Measurements from ENCODE around the gene USP5.
"Not testable (repeated sequence)": the region's sequence is repeated elsewhere in the genome, so short reads cannot be mapped to it uniquely, and the experiment has no call there.

Gene USP5

GRCh38 chr12:6866920-6867412, 15.0 kb downstream of the USP5 start:
- no peak for DNase-seq

DNA sequence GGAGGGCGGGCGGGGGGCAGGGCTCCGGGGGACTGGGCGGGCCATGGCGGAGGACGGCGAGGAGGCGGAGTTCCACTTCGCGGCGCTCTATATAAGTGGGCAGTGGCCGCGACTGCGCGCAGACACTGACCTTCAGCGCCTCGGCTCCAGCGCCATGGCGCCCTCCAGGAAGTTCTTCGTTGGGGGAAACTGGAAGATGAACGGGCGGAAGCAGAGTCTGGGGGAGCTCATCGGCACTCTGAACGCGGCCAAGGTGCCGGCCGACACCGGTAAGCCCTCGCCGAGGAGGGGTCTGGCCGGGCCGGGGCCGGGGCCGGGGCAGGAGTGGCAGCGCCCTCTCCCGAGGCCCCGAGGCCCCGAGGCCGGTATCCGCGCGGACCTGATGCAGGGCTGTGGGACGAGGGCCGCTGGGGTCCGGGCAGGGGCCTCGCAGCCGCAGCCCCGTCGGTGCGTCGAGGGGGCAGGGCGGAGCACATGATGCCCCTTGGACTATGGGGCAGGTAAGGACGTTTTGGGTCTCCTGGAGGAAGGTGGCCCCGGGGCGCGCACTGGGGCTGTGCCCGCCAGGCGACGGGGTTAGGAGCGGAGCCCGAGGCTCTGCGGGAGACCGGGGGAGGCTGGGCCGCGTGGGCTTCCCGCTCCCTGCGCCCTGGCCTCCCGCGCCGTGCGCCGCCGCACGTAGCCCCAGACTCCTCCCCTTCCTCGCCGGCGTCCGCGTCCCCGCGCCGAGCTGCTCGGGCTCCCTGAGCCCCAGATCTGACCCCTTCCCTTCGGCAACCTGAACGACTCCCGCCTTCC, 15.7 kb downstream of the USP5 start, which contains the start of gene TPI1:
Gene TPI1, plus strand, starts transcription at position 119 of the 798 bp plus-strand sequence. Its CDS starts 36 bp downstream, at position 155.
- DNase-seq = peak; percentile 72

- no peak for DNase-seq
Observed at GRCh38 chr12:6868211-6869048, 16.5 kb downstream of the USP5 start.

- DNase-seq = peak; percentile 79
Observed at GRCh38 chr12:6869049-6870021, 17.4 kb downstream of the USP5 start.

GRCh38 chr12:6870304-6870703, 18.4 kb downstream of the USP5 start:
- not testable (repeated sequence) for DNase-seq

- no peak for DNase-seq
Observed at GRCh38 chr12:6871052-6871957, 19.4 kb downstream of the USP5 start.

- DNase-seq = peak; percentile 73
Observed at GRCh38 chr12:6872073-6873048, 20.4 kb downstream of the USP5 start.

DNA sequence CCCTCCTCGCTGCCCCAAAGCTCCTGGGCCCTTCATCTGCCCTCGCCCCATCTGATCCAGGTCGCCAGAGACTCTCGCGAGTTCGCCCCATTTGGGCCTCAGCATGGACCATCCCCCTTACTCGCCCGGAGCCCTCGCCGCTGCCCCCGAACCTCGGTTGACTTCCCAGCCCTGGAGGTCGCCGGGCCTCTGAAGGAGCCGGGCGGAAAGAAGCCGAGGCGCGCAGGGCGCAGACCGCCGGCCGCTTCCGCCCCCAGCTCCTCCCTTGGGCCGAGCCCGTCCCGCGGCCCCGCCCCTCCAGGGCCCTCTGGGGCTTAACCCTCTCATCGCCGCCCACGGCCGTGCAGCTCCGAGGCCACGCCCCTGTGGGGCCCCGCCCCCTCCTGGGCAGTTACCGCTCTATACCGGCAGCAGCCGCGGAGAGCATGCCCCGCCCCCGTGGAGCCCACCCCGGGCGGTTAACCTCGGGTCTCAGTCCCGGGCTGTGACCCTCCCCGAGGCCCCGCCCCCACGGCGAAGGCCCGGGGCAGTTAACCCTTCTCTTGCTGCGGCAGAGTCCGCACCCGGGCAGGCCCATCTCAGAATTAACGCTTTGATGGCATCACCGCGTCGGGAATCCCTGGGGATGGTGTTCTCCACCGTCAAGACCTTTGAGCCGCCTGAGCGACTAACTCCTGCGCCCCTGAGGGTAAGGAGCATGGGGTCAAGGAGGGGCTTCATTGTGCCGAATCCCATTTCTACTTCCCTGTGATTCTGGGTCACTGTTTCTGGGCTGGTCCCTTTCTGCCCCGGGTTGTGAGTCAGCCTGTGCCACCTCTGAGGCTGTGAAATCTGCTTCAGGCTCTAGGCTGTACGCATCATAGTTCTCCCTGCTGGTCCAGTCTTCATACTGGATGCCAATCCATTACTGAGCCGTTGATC, 21.4 kb downstream of the USP5 start, which contains the start of gene SPSB2:
Gene SPSB2, minus strand, starts transcription at position 210 of the 921 bp plus-strand sequence. CDS start 402 bp downstream, outside the sequence.
- peak; percentile 97 for DNase-seq

DNA sequence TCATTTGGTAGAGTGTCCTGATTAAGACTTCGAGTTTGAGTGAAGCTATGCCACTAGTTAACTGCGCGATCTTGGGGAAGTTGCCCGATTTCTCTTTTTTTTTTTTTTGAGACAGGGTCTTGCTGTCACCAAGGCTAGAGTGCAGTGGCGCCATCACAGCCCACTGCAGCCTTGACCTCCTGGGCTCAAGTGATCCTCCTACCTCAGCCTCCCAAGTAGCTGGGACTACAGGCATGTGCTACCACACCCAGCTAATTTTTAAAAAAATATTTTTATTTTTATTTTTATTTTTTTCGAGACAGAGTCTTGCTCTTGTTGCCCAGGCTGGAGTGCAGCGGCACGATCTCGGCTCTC, 22.0 kb downstream of the USP5 start:
- DNase-seq = not testable (repeated sequence)

- not testable (repeated sequence) for DNase-seq
Observed at GRCh38 chr12:6879824-6880223, 27.9 kb downstream of the USP5 start.

DNA sequence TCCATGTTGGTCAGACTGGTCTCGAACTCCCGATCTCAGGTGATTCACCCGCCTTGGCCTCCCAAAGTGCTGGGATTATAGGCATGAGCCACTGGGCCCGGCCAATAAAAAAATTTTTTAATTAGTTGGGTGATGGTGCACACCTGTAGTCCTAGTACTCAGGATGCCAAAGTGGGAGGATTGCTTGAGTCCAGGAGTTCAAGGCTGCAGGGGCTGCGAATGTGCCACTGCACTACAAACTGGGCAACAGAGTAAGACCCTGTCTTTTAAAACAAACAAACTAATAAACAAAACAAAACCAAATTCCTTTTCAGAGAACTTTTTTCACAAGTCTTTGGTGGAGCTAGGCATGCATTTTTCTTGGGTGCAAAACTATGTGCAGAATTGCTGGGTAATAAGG, 31.3 kb downstream of the USP5 start:
- DNase-seq = no peak

GRCh38 chr12:6883683-6884082, 31.7 kb downstream of the USP5 start:
- DNase-seq = no peak

GRCh38 chr12:6884539-6884938, 32.6 kb downstream of the USP5 start:
- DNase-seq = no peak

- DNase-seq = not testable (repeated sequence)
Observed at GRCh38 chr12:6886206-6886999, 34.5 kb downstream of the USP5 start.

DNA sequence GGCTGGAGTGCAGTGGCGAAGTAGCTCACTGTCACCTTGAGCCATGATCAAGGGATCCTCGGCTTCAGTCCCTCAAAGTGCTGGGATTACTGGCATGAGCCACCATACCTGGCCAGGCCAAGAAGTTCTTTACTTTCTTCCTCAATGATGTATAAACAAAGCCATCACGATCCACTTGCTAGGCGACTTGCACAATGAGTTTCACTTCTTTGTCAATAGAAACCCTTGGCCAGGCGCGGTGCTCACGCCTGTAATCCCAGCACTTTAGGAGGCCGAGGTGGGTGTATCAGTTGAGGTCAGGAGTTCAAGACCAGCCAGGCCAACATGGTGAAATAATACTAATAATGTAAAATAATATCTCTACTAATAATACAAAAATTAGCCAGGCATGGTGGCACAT, 35.5 kb downstream of the USP5 start:
- no peak for DNase-seq

GRCh38 chr12:6888360-6888759, 36.4 kb downstream of the USP5 start:
- DNase-seq = no peak

- DNase-seq = not testable (repeated sequence)
Observed at GRCh38 chr12:6888794-6889193, 36.8 kb downstream of the USP5 start.

Measured in activated CD4-positive, alpha-beta T cell treated with anti-CD3 and anti-CD28 coated beads for 1 hour (primary cell).